Transverse colon (tissue), 3 donors: ENCODE measurements around the gene MPLKIP.

Experiments
- CTCF ChIP-seq, 5 experiments: fragments of 200-600 bp in 3 of 5; fragments of 450-650 bp in 2 of 5; sonication (generic) in 3 of 5; IDR thresholded peaks; 1 replicate in 2 of 5; 2 replicates in 3 of 5; pipeline ENCODE4 v1.5.1; 2016 to 2017; ENCODE audit warnings: antibody characterized with exemption in 5 of 5, inconsistent platforms in 3 of 5, mild to moderate bottlenecking in 2 of 5, moderate library complexity in 1 of 5
- POLR2A ChIP-seq: fragments of 450-650 bp; IDR thresholded peaks from one replicate; pipeline ENCODE4 v1.6.1; 2016; ENCODE audit warnings: antibody characterized with exemption, mild to moderate bottlenecking, moderate library complexity

- no peak for TF ChIP-seq CTCF (IDR thresholded peaks at IDR 0.05)
- no peak for TF ChIP-seq POLR2A
These were observed 39.2 kb downstream of the MPLKIP start for GRCh38 chr7:40095230-40095629.
